Smooth muscle cell (in vitro differentiated cells): ENCODE data around the gene PIEZO1. TPM values are rescaled to one million over a fixed set of nuclear protein-coding genes. Genes with fewer than 3 reads are reported as not detected.

Source experiments
- DNase-seq: peaks from one replicate; lab custom pipeline; 2025; ENCODE audit not compliant: unreplicated experiment; lab: John Stamatoyannopoulos, UW
- H2AFZ ChIP-seq: fragments of 200-600 bp; sonication (generic); 2 replicates; pipeline ENCODE4 v1.6.0; 2016; ENCODE audit warnings: antibody characterized with exemption, low read depth, mild to moderate bottlenecking
- H3F3A ChIP-seq: fragments of 200-600 bp; sonication (generic); 2 replicates; pipeline ENCODE4 v1.6.0; 2017; ENCODE audit warnings: antibody characterized with exemption, low read depth
- H3K27ac ChIP-seq: fragments of 200-600 bp; sonication (generic); 2 replicates; pipeline ENCODE4 v1.5.1; 2016; ENCODE audit warnings: low read depth, mild to moderate bottlenecking
- H3K27me3 ChIP-seq: fragments of 200-600 bp; sonication (generic); 2 replicates; pipeline ENCODE4 v1.6.1; 2016; ENCODE audit warnings: low read depth, mild to moderate bottlenecking
- H3K36me3 ChIP-seq: fragments of 200-600 bp; sonication (generic); 2 replicates; pipeline ENCODE4 v1.5.1; 2016; ENCODE audit warnings: low read depth
- H3K4me1 ChIP-seq: fragments of 200-600 bp; sonication (generic); 2 replicates; pipeline ENCODE4 v1.5.1; 2016; ENCODE audit warnings: low read depth
- H3K4me2 ChIP-seq: fragments of 200-600 bp; sonication (generic); 2 replicates; pipeline ENCODE4 v1.6.0; 2016; ENCODE audit warnings: mild to moderate bottlenecking
- H3K4me3 ChIP-seq: fragments of 200-600 bp; sonication (generic); 2 replicates; pipeline ENCODE4 v1.5.1; 2016; ENCODE audit warnings: mild to moderate bottlenecking
- H3K79me2 ChIP-seq: fragments of 200-600 bp; sonication (generic); 2 replicates; pipeline ENCODE4 v1.6.0; 2016; ENCODE audit warnings: low read depth, mild to moderate bottlenecking
- H3K9ac ChIP-seq: fragments of 200-600 bp; sonication (generic); 2 replicates; pipeline ENCODE4 v1.6.0; 2016; ENCODE audit warnings: low read depth
- H3K9me3 ChIP-seq: fragments of 200-600 bp; sonication (generic); replicated peaks from 2 replicates; pipeline ENCODE4 v1.5.1; 2016; ENCODE audit warnings: low read depth
- H4K20me1 ChIP-seq: fragments of 200-600 bp; sonication (generic); 2 replicates; pipeline ENCODE4 v1.6.0; 2016; ENCODE audit warnings: low read depth
- WGBS: methylation state at CpG from one replicate; pipeline ENCODE4 v1.1.7; 2016; ENCODE audit warnings: low lambda C conversion rate; 5-methylcytosine and 5-hydroxymethylcytosine counted together
- polyA plus RNA-seq: library from polyadenylated mRNA; unstranded; fragments of >200 nt; fragmentation: Nextera tagmentation; extraction: Ambion mirVana; gene quantifications from 2 replicates; pipeline ENCODE4 v1.2.1, GENCODE V29; 2016
- total RNA-seq: library from RNA; depleted of rRNA; stranded (reverse); fragments of >200 nt; gene quantifications from 2 replicates; pipeline ENCODE4 v1.2.3, GENCODE V29; 2014
- TF ChIP-seq, protein P1 (sequence below): fragments of 200-600 bp; sonication (generic); IDR thresholded peaks from 2 replicates; pipeline ENCODE4 v1.5.1; 2017; ENCODE audit warnings: borderline replicate concordance, mild to moderate bottlenecking, antibody characterized with exemption; ENCODE audit not compliant: insufficient read depth, poor library complexity, severe bottlenecking

The PIEZO1 gene
- total and polyA plus RNA-seq, 2 experiments from 2014 or later: 62.1 to 70.9 TPM

- TF ChIP-seq, protein P1, sequence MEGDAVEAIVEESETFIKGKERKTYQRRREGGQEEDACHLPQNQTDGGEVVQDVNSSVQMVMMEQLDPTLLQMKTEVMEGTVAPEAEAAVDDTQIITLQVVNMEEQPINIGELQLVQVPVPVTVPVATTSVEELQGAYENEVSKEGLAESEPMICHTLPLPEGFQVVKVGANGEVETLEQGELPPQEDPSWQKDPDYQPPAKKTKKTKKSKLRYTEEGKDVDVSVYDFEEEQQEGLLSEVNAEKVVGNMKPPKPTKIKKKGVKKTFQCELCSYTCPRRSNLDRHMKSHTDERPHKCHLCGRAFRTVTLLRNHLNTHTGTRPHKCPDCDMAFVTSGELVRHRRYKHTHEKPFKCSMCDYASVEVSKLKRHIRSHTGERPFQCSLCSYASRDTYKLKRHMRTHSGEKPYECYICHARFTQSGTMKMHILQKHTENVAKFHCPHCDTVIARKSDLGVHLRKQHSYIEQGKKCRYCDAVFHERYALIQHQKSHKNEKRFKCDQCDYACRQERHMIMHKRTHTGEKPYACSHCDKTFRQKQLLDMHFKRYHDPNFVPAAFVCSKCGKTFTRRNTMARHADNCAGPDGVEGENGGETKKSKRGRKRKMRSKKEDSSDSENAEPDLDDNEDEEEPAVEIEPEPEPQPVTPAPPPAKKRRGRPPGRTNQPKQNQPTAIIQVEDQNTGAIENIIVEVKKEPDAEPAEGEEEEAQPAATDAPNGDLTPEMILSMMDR: no peak
- no peak overlapping the region for H3K4me2 ChIP-seq
- H4K20me1 ChIP-seq: peaks cover 98% of the 10 kb centered on the region
- H3F3A ChIP-seq: no peaks in the 10 kb centered on the region
- H3K9me3 ChIP-seq: no peaks in the 10 kb centered on the region
- H3K79me2 ChIP-seq: peaks cover 89% of the 10 kb centered on the region
- peak overlapping the region; percentile 70 for H3K27ac ChIP-seq
- WGBS: 61% methylated on average over 9 of the region's 9 CpGs
- H3K4me3 ChIP-seq: no peak overlapping the region
- no peaks in the 10 kb centered on the region for H3K27me3 ChIP-seq
- no peaks in the 10 kb centered on the region for H3K36me3 ChIP-seq
- H3K4me1 ChIP-seq: peaks cover 26% of the 10 kb centered on the region
- H3K9ac ChIP-seq: peak overlapping the region; percentile 59
- H2AFZ ChIP-seq: no peak overlapping the region
- no peak for DNase-seq
Observed at GRCh38 chr16:88764913-88765349, 20.1 kb downstream of the PIEZO1 start.

GRCh38 chr16:88764080-88764479 lies 20.9 kb downstream of the PIEZO1 start:
- H3K27ac ChIP-seq: peak overlapping the region; percentile 70
- H3K4me1 ChIP-seq: peaks cover 25% of the 10 kb centered on the region
- H3K79me2 ChIP-seq: peaks cover 83% of the 10 kb centered on the region
- TF ChIP-seq, protein P1: no peak
- no peak for DNase-seq
- H2AFZ ChIP-seq: no peak overlapping the region
- no peaks in the 10 kb centered on the region for H3K27me3 ChIP-seq
- H3K4me2 ChIP-seq: no peak overlapping the region
- peaks cover 98% of the 10 kb centered on the region for H4K20me1 ChIP-seq
- H3K36me3 ChIP-seq: no peaks in the 10 kb centered on the region
- H3K4me3 ChIP-seq: no peak overlapping the region
- peak overlapping the region; percentile 13 for H3K9ac ChIP-seq
- H3K9me3 ChIP-seq: no peaks in the 10 kb centered on the region
- H3F3A ChIP-seq: no peaks in the 10 kb centered on the region
- 95% methylated on average over 19 of the region's 19 CpGs for WGBS

DNA sequence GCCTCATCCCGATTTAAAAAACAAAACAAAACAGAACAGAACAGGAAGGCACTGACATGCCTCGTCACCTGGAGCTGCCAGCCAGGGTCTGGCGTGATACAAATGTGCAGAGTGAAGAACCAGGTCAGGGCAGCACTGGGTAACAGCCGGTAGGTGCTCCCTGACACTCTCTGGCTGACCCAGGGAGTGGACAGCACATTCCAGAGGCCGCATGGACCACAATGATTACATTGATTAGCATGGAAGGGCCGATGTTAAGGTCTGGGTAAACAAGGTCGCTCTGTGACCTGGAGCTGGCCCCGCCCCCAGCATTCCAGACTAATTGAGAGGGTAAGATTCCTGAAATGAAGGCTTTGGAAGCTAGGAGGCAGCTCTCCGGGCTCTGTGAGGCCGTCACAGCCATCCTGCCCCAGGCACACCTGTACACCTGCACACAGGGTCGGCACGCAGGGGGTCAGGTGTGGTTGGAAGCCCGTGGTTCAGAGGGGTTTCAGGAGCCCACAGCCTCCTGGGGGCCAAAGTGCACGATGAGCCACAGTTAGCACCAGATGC lies 21.4 kb downstream of the PIEZO1 start:
- Histone ChIP-seq H3K4me3 (no peak overlapping the region), H3K36me3 (no peaks in the 10 kb centered on the region), H3K79me2 (peaks cover 81% of the 10 kb centered on the region), H3K4me2 (no peak overlapping the region), H3K9me3 (no peaks in the 10 kb centered on the region), H3F3A (no peaks in the 10 kb centered on the region), H2AFZ (no peak overlapping the region), H3K27me3 (no peaks in the 10 kb centered on the region), H3K4me1 (peaks cover 26% of the 10 kb centered on the region), H3K9ac (peak overlapping the region; percentile 13), H4K20me1 (peaks cover 98% of the 10 kb centered on the region), H3K27ac (peak overlapping the region; percentile 70)
- no peak for DNase-seq
- WGBS: 48% methylated on average over 14 of the region's 14 CpGs
- TF ChIP-seq, protein P1: no peak

- Histone ChIP-seq H3K36me3 (no peaks in the 10 kb centered on the region), H3K9ac (no peak overlapping the region), H4K20me1 (peaks cover 98% of the 10 kb centered on the region), H3K4me3 (no peak overlapping the region), H3K4me1 (peaks cover 19% of the 10 kb centered on the region), H3F3A (no peaks in the 10 kb centered on the region), H3K4me2 (no peak overlapping the region), H2AFZ (no peak overlapping the region), H3K9me3 (no peaks in the 10 kb centered on the region), H3K27ac (peak overlapping the region; percentile 70), H3K27me3 (no peaks in the 10 kb centered on the region), H3K79me2 (peaks cover 81% of the 10 kb centered on the region)
- DNase-seq: no peak
- WGBS: 93% methylated on average over 10 of the region's 10 CpGs
- TF ChIP-seq, protein P1: no peak
Observed at GRCh38 chr16:88762941-88763340, 22.1 kb downstream of the PIEZO1 start.
